Spleen (tissue), 11 donors: ENCODE measurements around the gene ERCC4. TPM values are rescaled to one million over a fixed set of nuclear protein-coding genes. Genes with fewer than 3 reads are reported as not detected.
A peak's percentile ranks its signal among the peaks of the same experiment; 100 is the strongest.

ENCODE experiments used
- DNase-seq: peaks from one replicate; pipeline ENCODE4 v3.0.0-alpha.2; 2020
- H3K27ac ChIP-seq, 8 donors: fragments of 200-600 bp; sonication (generic) in 7 of 8; 1 replicate in 4 of 8; 2 replicates in 4 of 8; pipeline versions ENCODE4 v1.5.0 to v1.8.0; 2016 to 2021; ENCODE audit warnings: inconsistent platforms in 4 of 8, mild to moderate bottlenecking in 4 of 8, moderate library complexity in 1 of 8
- H3K27me3 ChIP-seq, 7 donors: fragments of 200-600 bp; sonication (generic) in 6 of 7; replicated peaks in 1 of 7; 1 replicate in 4 of 7; 2 replicates in 3 of 7; pipeline versions ENCODE4 v1.5.0 to v1.8.0; 2016 to 2021; ENCODE audit warnings: inconsistent platforms in 3 of 7, mild to moderate bottlenecking in 1 of 7
- H3K36me3 ChIP-seq, 6 donors: fragments of 200-600 bp; sonication (generic) in 5 of 6; 1 replicate in 4 of 6; 2 replicates in 2 of 6; pipeline versions ENCODE4 v1.5.0 to v1.8.0; 2016 to 2021; ENCODE audit warnings: inconsistent platforms in 2 of 6
- H3K4me1 ChIP-seq, 6 donors: fragments of 200-600 bp; sonication (generic) in 5 of 6; 1 replicate in 3 of 6; 2 replicates in 3 of 6; pipeline versions ENCODE4 v1.5.0 to v1.8.0; 2016 to 2021; ENCODE audit warnings: inconsistent platforms in 3 of 6
- H3K4me3 ChIP-seq, 8 donors: fragments of 200-600 bp; sonication (generic) in 7 of 8; 1 replicate in 4 of 8; 2 replicates in 4 of 8; pipeline versions ENCODE4 v1.5.0 to v1.8.0; 2016 to 2021; ENCODE audit warnings: inconsistent platforms in 4 of 8, mild to moderate bottlenecking in 4 of 8, moderate library complexity in 2 of 8
- H3K9me3 ChIP-seq, 8 donors: fragments of 200-600 bp; sonication (generic) in 7 of 8; 1 replicate in 4 of 8; 2 replicates in 4 of 8; pipeline versions ENCODE4 v1.5.0 to v1.8.0; 2016 to 2021; ENCODE audit warnings: inconsistent platforms in 4 of 8
- CTCF ChIP-seq, 11 experiments: fragments of 200-600 bp in 7 of 11; fragments of 450-650 bp in 4 of 11; sonication (generic) in 4 of 11; IDR thresholded peaks in 8 of 11; conservative IDR thresholded peaks in 3 of 11; 1 replicate in 7 of 11; 2 replicates in 4 of 11; pipeline versions ENCODE4 v1.4.0 to v1.8.0; 2016 to 2021; ENCODE audit warnings: antibody characterized with exemption in 11 of 11, inconsistent platforms in 4 of 11, mild to moderate bottlenecking in 1 of 11
- POLR2A ChIP-seq, 3 donors: fragments of 450-650 bp; IDR thresholded peaks; one replicate each; pipeline ENCODE4 v1.5.1; 2017; ENCODE audit warnings: antibody characterized with exemption in 3 of 3, mild to moderate bottlenecking in 1 of 3
- POLR2AphosphoS5 ChIP-seq, 3 donors: sonication (generic); formaldehyde crosslinking; IDR thresholded peaks; one replicate each; pipeline ENCODE4 v1.5.1; 2017; ENCODE audit warnings: antibody characterized with exemption in 3 of 3
- WGBS, 5 donors: extraction: QIAGEN DNeasy Blood & Tissue Kit in 3 of 5; methylation state at CpG; one replicate each; pipeline versions ENCODE4 v1.1.5 to v1.1.7; 2013 to 2018; 5-methylcytosine and 5-hydroxymethylcytosine counted together
- intact Hi-C: fragments of 100-400 bp; cut with DNase I; formaldehyde crosslinking; loops from one replicate; pipeline ENCODE4 v1.15.0; 2023; ENCODE audit warnings: low total_unique reads
- polyA plus RNA-seq, 3 donors: library from polyadenylated mRNA; stranded (reverse); fragments of 200-250 nt; gene quantifications; one replicate each; pipeline ENCODE4 v1.2.1, GENCODE V29; 2013
- total RNA-seq, 7 donors: library from RNA; depleted of rRNA in 3 of 7; stranded (reverse); fragments of >200 nt in 3 of 7; fragmentation: NEBNext Ultra II Directional in 4 of 7; extraction: Animal tissue kit (Norgen Biotek cat#: 25700) in 4 of 7; gene quantifications; one replicate each; pipeline versions ENCODE4 v1.1.0 to v1.2.1, GENCODE V29; 2016 to 2021
- donor health status: healthy with polysubstance abuse.
- donor health status: DM: no; HTN: no; CAD: no; lungs with moderate emphysema.
- donor health status: DM: no; HTN: no; CAD: no.
- donor health status: Bipolar disorder and iron deficiency.
- donor health status: healthy.
- donor health status: DM: no; HTN: no; CAD: no.
- donor health status: DM: yes; HTN: yes; CAD: no.

The ERCC4 gene
- total and polyA plus RNA-seq, 10 donors, result 1.1 to 15.2 (median 9.1) TPM

GRCh38 chr16:13920510-13920818 is 510 bp downstream of the ERCC4 start:
- DNase-seq, result no peak
- Histone ChIP-seq H3K4me1 (peaks cover 0 to 35% (median 24%) of the 10 kb centered on the region in 6 donors), H3K9me3 (no peaks in the 10 kb centered on the region), H3K27me3 (no peaks in the 10 kb centered on the region), H3K36me3 (peaks cover 0 to 29% (median 9%) of the 10 kb centered on the region in 6 donors), H3K4me3 (peak overlapping the region; percentile 57 to 98 (median 84)), H3K27ac (peak overlapping the region in 7 of 8 donors; percentile 39 to 89 (median 82))
- TF ChIP-seq CTCF (IDR thresholded peaks at IDR 0.05 in 8 of 11, conservative IDR thresholded peaks at IDR 0.05 in 3 of 11) (no peak), POLR2AphosphoS5 (IDR thresholded peaks at IDR 0.05) (no peak), POLR2A (IDR thresholded peaks at IDR 0.05) (no peak)
- intact Hi-C loops, result loop anchor here (10.0 kb wide), 3 partner anchors 324 to 604 kb away; no protein-coding TSS in a partner anchor
- 0 to 4% (median 2%) methylated on average over 10 of the region's 10 CpGs for WGBS, 5 donors

- Histone ChIP-seq H3K27ac (no peak overlapping the region), H3K4me3 (peak overlapping the region in 1 of 8 donors; percentile 93), H3K4me1 (peaks cover 0 to 35% (median 24%) of the 10 kb centered on the region in 6 donors), H3K9me3 (no peaks in the 10 kb centered on the region), H3K36me3 (peaks cover 0 to 38% (median 14%) of the 10 kb centered on the region in 6 donors), H3K27me3 (no peaks in the 10 kb centered on the region)
- DNase-seq, result no peak
- 76 to 98% (median 88%) methylated on average over 2 of the region's 2 CpGs for WGBS, 5 donors
- intact Hi-C loops, result loop anchor here (10.0 kb wide), 3 partner anchors 323 to 603 kb away; no protein-coding TSS in a partner anchor
- TF ChIP-seq POLR2A (IDR thresholded peaks at IDR 0.05), result no peak
- no peak for TF ChIP-seq POLR2AphosphoS5 (IDR thresholded peaks at IDR 0.05)
- TF ChIP-seq CTCF (IDR thresholded peaks at IDR 0.05 in 8 of 11, conservative IDR thresholded peaks at IDR 0.05 in 3 of 11), result no peak
Measured at GRCh38 chr16:13921328-13921727, 1.4 kb downstream of the ERCC4 start.

GRCh38 chr16:13923703-13924298 is 3.8 kb downstream of the ERCC4 start:
- no peak overlapping the region for H3K27ac ChIP-seq
- TF ChIP-seq CTCF (IDR thresholded peaks at IDR 0.05 in 8 of 11, conservative IDR thresholded peaks at IDR 0.05 in 3 of 11), result peak; percentile 8 to 68 (median 40)
- TF ChIP-seq POLR2A (IDR thresholded peaks at IDR 0.05), result no peak
- no peak for TF ChIP-seq POLR2AphosphoS5 (IDR thresholded peaks at IDR 0.05)
- WGBS, 5 donors, result 47 to 52% (median 51%) methylated on average over 4 of the region's 4 CpGs
- intact Hi-C loops, result loop anchor here (10.0 kb wide), 3 partner anchors 321 to 601 kb away; no protein-coding TSS in a partner anchor
- H3K4me3 ChIP-seq, result no peak overlapping the region
- H3K9me3 ChIP-seq, result no peaks in the 10 kb centered on the region
- DNase-seq, result no peak
- peaks cover 0 to 62% (median 27%) of the 10 kb centered on the region in 6 donors for H3K36me3 ChIP-seq
- no peaks in the 10 kb centered on the region for H3K27me3 ChIP-seq
- H3K4me1 ChIP-seq, result peaks cover 0 to 35% (median 24%) of the 10 kb centered on the region in 6 donors

GRCh38 chr16:13926464-13926863 is 6.5 kb downstream of the ERCC4 start:
- WGBS, 5 donors, result 86 to 96% (median 87%) methylated on average over 4 of the region's 4 CpGs
- intact Hi-C loops, result loop anchor here (10.0 kb wide), 3 partner anchors 318 to 598 kb away; no protein-coding TSS in a partner anchor

More at GRCh38 chr16:13926464-13926863, 6.5 kb downstream of the ERCC4 start:
- H3K27me3 ChIP-seq, result no peaks in the 10 kb centered on the region
- no peak for TF ChIP-seq POLR2A (IDR thresholded peaks at IDR 0.05)
- no peak for TF ChIP-seq CTCF (IDR thresholded peaks at IDR 0.05 in 8 of 11, conservative IDR thresholded peaks at IDR 0.05 in 3 of 11)
- no peak for TF ChIP-seq POLR2AphosphoS5 (IDR thresholded peaks at IDR 0.05)
- peaks cover 0 to 14% (median 6%) of the 10 kb centered on the region in 6 donors for H3K4me1 ChIP-seq
- no peak overlapping the region for H3K27ac ChIP-seq
- peaks cover 0 to 72% (median 33%) of the 10 kb centered on the region in 6 donors for H3K36me3 ChIP-seq
- H3K4me3 ChIP-seq, result no peak overlapping the region
- no peaks in the 10 kb centered on the region for H3K9me3 ChIP-seq
- DNase-seq, result no peak
